ENCODE data around the gene DDX1.

GRCh38 chr2:15658911-15659310 lies 67.2 kb downstream of the DDX1 start:
- no peak for TF ChIP-seq CTCF (IDR thresholded peaks at IDR 0.05)
- no peak for TF ChIP-seq POLR2A (IDR thresholded peaks at IDR 0.05)

Measured in breast epithelium (tissue), 3 donors.